HT-29 (cell line): Measurements from ENCODE around the gene MRPL44. TPM values are rescaled to one million over a fixed set of nuclear protein-coding genes. Genes with fewer than 3 reads are reported as not detected.
"Not testable (repeated sequence)": the region's sequence is repeated elsewhere in the genome, so short reads cannot be mapped to it uniquely, and the experiment has no call there.

Experiments used
- DNase-seq: peaks from one replicate; pipeline ENCODE4 v3.0.0-alpha.2; 2015; ENCODE audit warnings: low spot score
- total RNA-seq: library from RNA; depleted of rRNA; stranded (reverse); fragments of >200 nt; shearing (Covaris generic); gene quantifications from 2 replicates; pipeline ENCODE4 v1.2.3, GENCODE V29; 2014

The MRPL44 gene
- total RNA-seq, 1 experiment from 2014 or later: 23.1 TPM

GRCh38 chr2:223935459-223936125, 21.7 kb upstream of the MRPL44 start:
- DNase-seq: no peak

GRCh38 chr2:223936862-223937326, 20.4 kb upstream of the MRPL44 start:
- no peak for DNase-seq

GRCh38 chr2:223937535-223937934, 19.7 kb upstream of the MRPL44 start:
- no peak for DNase-seq

GRCh38 chr2:223939438-223939837, 17.8 kb upstream of the MRPL44 start:
- DNase-seq: not testable (repeated sequence)

- DNase-seq: no peak
These were observed 15.5 kb upstream of the MRPL44 start for GRCh38 chr2:223941579-223942277.

- DNase-seq: no peak
These were observed 14.1 kb upstream of the MRPL44 start for GRCh38 chr2:223943135-223943534.

GRCh38 chr2:223943561-223944008, 13.7 kb upstream of the MRPL44 start:
- DNase-seq: peak; percentile 65

GRCh38 chr2:223944166-223944702, 13.0 kb upstream of the MRPL44 start:
- peak; percentile 58 for DNase-seq

GRCh38 chr2:223944703-223945531, 12.3 kb upstream of the MRPL44 start, which contains the start of gene WDFY1:
WDFY1 (minus strand) TSS chr2:223945335; CDS start chr2:223945284, 51 bp downstream.
- DNase-seq: peak; percentile 89

- no peak for DNase-seq
These were observed 11.5 kb upstream of the MRPL44 start for GRCh38 chr2:223945755-223946154.

GRCh38 chr2:223947711-223948205, 9.5 kb upstream of the MRPL44 start:
- DNase-seq: no peak

- DNase-seq: peak; percentile 18
These were observed 7.9 kb upstream of the MRPL44 start for GRCh38 chr2:223949241-223949840.

- no peak for DNase-seq
These were observed 6.6 kb upstream of the MRPL44 start for GRCh38 chr2:223950448-223951347.

GRCh38 chr2:223952280-223952968, 4.8 kb upstream of the MRPL44 start:
- no peak for DNase-seq

- DNase-seq: no peak
These were observed 2.9 kb upstream of the MRPL44 start for GRCh38 chr2:223954401-223954800.

GRCh38 chr2:223956300-223956699, 963 bp upstream of the MRPL44 start:
- no peak for DNase-seq

- DNase-seq: no peak
These were observed 2.4 kb downstream of the MRPL44 start for GRCh38 chr2:223959688-223960087.

- DNase-seq: no peak
These were observed 10.7 kb downstream of the MRPL44 start for GRCh38 chr2:223967981-223968380.

GRCh38 chr2:223969315-223969714, 12.1 kb downstream of the MRPL44 start:
- no peak for DNase-seq
